HEK293T (cell line): Measurements from ENCODE around the gene PARD6B.

Experiments
- ARNT ChIP-seq: fragments of 450-650 bp; IDR thresholded peaks from 2 replicates; pipeline ENCODE4 v1.6.1; 2017; ENCODE audit warnings: mild to moderate bottlenecking
- BHLHE40 ChIP-seq: fragments of 450-650 bp; IDR thresholded peaks from 2 replicates; pipeline ENCODE4 v1.6.1; 2016; ENCODE audit warnings: mild to moderate bottlenecking, moderate library complexity, borderline replicate concordance
- CTBP1 ChIP-seq: fragments of 450-650 bp; IDR thresholded peaks from 2 replicates; pipeline ENCODE4 v1.6.1; 2016; ENCODE audit warnings: borderline replicate concordance
- ELF4 ChIP-seq: fragments of 450-650 bp; IDR thresholded peaks from 2 replicates; pipeline ENCODE4 v1.6.1; 2017; ENCODE audit warnings: antibody characterized with exemption
- FOXK2 ChIP-seq: fragments of 450-650 bp; IDR thresholded peaks from 2 replicates; pipeline ENCODE4 v1.6.1; 2016; ENCODE audit warnings: mild to moderate bottlenecking
- FOXM1 ChIP-seq: fragments of 450-650 bp; IDR thresholded peaks from 2 replicates; pipeline ENCODE4 v1.6.1; 2017; ENCODE audit warnings: mild to moderate bottlenecking, borderline replicate concordance
- HDGF ChIP-seq: fragments of 450-650 bp; IDR thresholded peaks from 2 replicates; pipeline ENCODE4 v1.6.1; 2017; ENCODE audit warnings: antibody characterized with exemption, borderline replicate concordance
- L3MBTL2 ChIP-seq: fragments of 450-650 bp; conservative IDR thresholded peaks from 2 replicates; pipeline ENCODE4 v1.6.1; 2016; ENCODE audit warnings: mild to moderate bottlenecking
- NFRKB ChIP-seq: fragments of 450-650 bp; IDR thresholded peaks from 2 replicates; pipeline ENCODE4 v1.6.1; 2016; ENCODE audit warnings: mild to moderate bottlenecking, moderate library complexity
- SP1 ChIP-seq: fragments of 450-650 bp; IDR thresholded peaks from 2 replicates; pipeline ENCODE4 v1.6.1; 2017
- SUZ12 ChIP-seq: fragments of 450-650 bp; IDR thresholded peaks from 2 replicates; pipeline ENCODE4 v1.6.1; 2016; ENCODE audit warnings: mild to moderate bottlenecking
- TARDBP ChIP-seq: fragments of 450-650 bp; IDR thresholded peaks from 2 replicates; pipeline ENCODE4 v1.6.1; 2016
- ZNF384 ChIP-seq: fragments of 450-650 bp; IDR thresholded peaks from 2 replicates; pipeline ENCODE4 v1.6.1; 2016

- no peak for TF ChIP-seq ELF4
- no peak for TF ChIP-seq BHLHE40
- no peak for TF ChIP-seq SP1
- no peak for TF ChIP-seq FOXK2
- TF ChIP-seq TARDBP = no peak
- TF ChIP-seq SUZ12 = no peak
- TF ChIP-seq ARNT = no peak
- TF ChIP-seq L3MBTL2 = no peak
- TF ChIP-seq FOXM1 = no peak
- TF ChIP-seq ZNF384 = no peak
- no peak for TF ChIP-seq CTBP1
- no peak for TF ChIP-seq NFRKB
- TF ChIP-seq HDGF = no peak
Observed at GRCh38 chr20:50777373-50777772, 46.0 kb downstream of the PARD6B start.
